Calu3 (cell line): ENCODE results near the gene VSIG10. TPM values are rescaled to one million over a fixed set of nuclear protein-coding genes. Genes with fewer than 3 reads are reported as not detected.

Source experiments
- BruUV-seq: library from RNA; stranded (reverse); fragments of 400-500 nt; replicated peaks from 2 replicates; lab custom pipeline; 2021; lab: Mats Ljungman, UMichigan
- CTCF ChIA-PET: fragments of 300-600 bp; sonication (Branson Sonifier 250); formaldehyde crosslinking; loops from one replicate; lab custom pipeline; 2022; ENCODE audit warnings: antibody characterized with exemption; lab: Charles Lee
- DNase-seq: peaks from one replicate; pipeline ENCODE4 v3.0.0; 2022
- H3K27ac Mint-ChIP-seq: one replicate; pipeline ENCODE4 v1.8.0; 2022; ENCODE audit warnings: mixed read lengths; ENCODE audit not compliant: unreplicated experiment
- H3K27me3 Mint-ChIP-seq: one replicate; pipeline ENCODE4 v1.8.0; 2022; ENCODE audit warnings: mixed read lengths; ENCODE audit not compliant: unreplicated experiment
- H3K36me3 Mint-ChIP-seq: one replicate; pipeline ENCODE4 v1.8.0; 2022; ENCODE audit warnings: mild to moderate bottlenecking, moderate library complexity, mixed read lengths; ENCODE audit not compliant: insufficient read depth, unreplicated experiment
- H3K4me1 Mint-ChIP-seq: one replicate; pipeline ENCODE4 v1.8.0; 2022; ENCODE audit warnings: mild to moderate bottlenecking, low read depth, mixed read lengths; ENCODE audit not compliant: unreplicated experiment
- H3K4me3 Mint-ChIP-seq: one replicate; pipeline ENCODE4 v1.8.0; 2022; ENCODE audit warnings: mild to moderate bottlenecking, low read depth, moderate library complexity, mixed read lengths; ENCODE audit not compliant: unreplicated experiment
- H3K9me3 Mint-ChIP-seq: one replicate; pipeline ENCODE4 v1.8.0; 2022; ENCODE audit warnings: low read depth, mixed read lengths; ENCODE audit not compliant: unreplicated experiment
- CTCF ChIP-seq: fragments of 200-600 bp; IDR thresholded peaks from one replicate; pipeline ENCODE4 v1.8.0; 2022; ENCODE audit warnings: antibody characterized with exemption; ENCODE audit not compliant: unreplicated experiment
- intact Hi-C: fragments of 100-400 bp; cut with micrococcal nuclease; formaldehyde crosslinking; loops from one replicate; pipeline ENCODE4 v1.10.0; 2022; ENCODE audit not compliant: unreplicated experiment
- total RNA-seq: library from RNA; stranded (reverse); gene quantifications from 2 replicates; pipeline ENCODE4 v1.2.3, GENCODE V29; 2022

Gene VSIG10
- total RNA-seq, 1 experiment from 2014 or later = 53.6 TPM

DNA sequence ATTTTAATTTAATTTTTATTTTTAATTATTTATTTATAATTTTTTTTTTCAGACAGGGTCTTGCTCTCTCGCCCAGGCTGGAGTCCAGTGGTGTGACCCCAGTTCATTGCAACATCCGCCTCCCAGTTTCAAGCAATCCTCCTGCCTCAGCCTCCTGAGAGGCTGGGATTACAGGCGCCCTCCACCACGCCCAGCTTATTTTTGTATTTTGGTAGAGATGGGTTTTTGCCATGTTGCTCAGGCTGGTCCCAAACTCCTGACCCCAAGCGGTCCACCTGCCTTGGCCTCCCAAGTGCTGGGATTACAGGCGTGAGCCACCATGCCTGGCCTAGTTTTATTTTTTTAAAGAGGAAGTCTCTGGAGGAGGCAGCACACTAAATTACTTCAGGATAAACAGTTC, 18.5 kb upstream of the VSIG10 start:
- H3K4me3 Mint-ChIP-seq = no peak overlapping the region
- intact Hi-C loops = no loop called here
- H3K9me3 Mint-ChIP-seq = no peaks in the 10 kb centered on the region
- H3K4me1 Mint-ChIP-seq = peaks cover 12% of the 10 kb centered on the region
- DNase-seq = no peak
- H3K27me3 Mint-ChIP-seq = no peaks in the 10 kb centered on the region
- BruUV-seq = no TSS peak
- no peaks in the 10 kb centered on the region for H3K36me3 Mint-ChIP-seq
- no peak overlapping the region for H3K27ac Mint-ChIP-seq
- CTCF ChIA-PET = interaction anchor here (1.9 kb wide), 1 partner anchor 254 kb away, joined by 13 read pairs; the partner anchor contains the start of gene SUDS3
- no peak for TF ChIP-seq CTCF

- Mint-ChIP-seq H3K4me3 (no peak overlapping the region), H3K27me3 (no peaks in the 10 kb centered on the region), H3K9me3 (no peaks in the 10 kb centered on the region), H3K4me1 (peaks cover 16% of the 10 kb centered on the region), H3K27ac (no peak overlapping the region), H3K36me3 (peaks cover 2% of the 10 kb centered on the region)
- CTCF ChIA-PET = interaction anchor here (0.6 to 1.9 kb wide), 6 partner anchors 11 to 255 kb away, joined by 3 to 13 read pairs (median 6); partner anchors contain the start of genes PEBP1 and SUDS3
- intact Hi-C loops = loop anchor here (1.0 kb wide), 2 partner anchors 11 to 256 kb away; partner anchors contain the start of gene SUDS3
- peak; percentile 73 for DNase-seq
- no TSS peak for BruUV-seq
- TF ChIP-seq CTCF = peak; percentile 90
Observed at GRCh38 chr12:118120579-118121363, 17.0 kb upstream of the VSIG10 start.

DNA sequence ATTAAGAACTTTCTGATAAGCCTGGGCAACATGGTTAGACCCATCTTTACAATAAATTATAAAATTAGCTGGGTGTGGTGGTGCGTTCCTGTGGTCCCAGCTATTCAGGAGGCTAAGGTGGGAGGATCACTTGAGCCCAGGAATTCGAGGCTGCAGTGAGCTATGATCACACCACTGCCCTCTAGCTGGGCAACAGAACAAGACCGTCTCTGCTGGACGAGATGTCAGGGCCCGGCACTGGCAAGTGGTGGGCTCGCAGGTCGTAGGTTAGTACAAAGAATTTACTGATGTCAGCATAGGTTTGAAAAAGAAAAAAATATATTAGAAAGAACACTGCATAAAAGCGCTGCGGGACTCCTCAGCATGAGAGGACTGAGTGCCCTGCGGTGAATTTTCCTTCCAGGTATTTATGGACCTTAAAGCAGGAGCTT, 15.7 kb upstream of the VSIG10 start:
- CTCF ChIA-PET = no interaction called here
- H3K27ac Mint-ChIP-seq = no peak overlapping the region
- no TSS peak for BruUV-seq
- DNase-seq = no peak
- TF ChIP-seq CTCF = no peak
- peaks cover 7% of the 10 kb centered on the region for H3K36me3 Mint-ChIP-seq
- H3K9me3 Mint-ChIP-seq = no peaks in the 10 kb centered on the region
- no peaks in the 10 kb centered on the region for H3K27me3 Mint-ChIP-seq
- intact Hi-C loops = no loop called here
- peaks cover 19% of the 10 kb centered on the region for H3K4me1 Mint-ChIP-seq
- no peak overlapping the region for H3K4me3 Mint-ChIP-seq

- Mint-ChIP-seq H3K4me3 (no peak overlapping the region), H3K9me3 (no peaks in the 10 kb centered on the region), H3K4me1 (peaks cover 16% of the 10 kb centered on the region), H3K27me3 (no peaks in the 10 kb centered on the region), H3K27ac (no peak overlapping the region), H3K36me3 (peaks cover 10% of the 10 kb centered on the region)
- CTCF ChIA-PET = interaction anchor here (1.2 kb wide), 1 partner anchor 45 kb away, joined by 3 read pairs; no protein-coding TSS in a partner anchor
- intact Hi-C loops = loop anchor here (10.0 kb wide), 1 partner anchor 234 kb away; no protein-coding TSS in a partner anchor
- DNase-seq = no peak
- no peak for TF ChIP-seq CTCF
- no TSS peak for BruUV-seq
Observed at GRCh38 chr12:118109088-118109487, 5.3 kb upstream of the VSIG10 start.
